GM10847 (cell line): ENCODE measurements around the gene SERPINB1.

Experiments
- POLR2A ChIP-seq: IDR thresholded peaks from 2 replicates; pipeline ENCODE4 v1.6.1; 2011; ENCODE audit not compliant: insufficient read length; ENCODE audit errors: extremely low read depth

Gene SERPINB1

GRCh38 chr6:2793534-2794151 lies 48.0 kb downstream of the SERPINB1 start:
- TF ChIP-seq POLR2A = no peak

GRCh38 chr6:2792330-2793110 lies 49.1 kb downstream of the SERPINB1 start:
- TF ChIP-seq POLR2A = no peak

GRCh38 chr6:2791450-2791974 lies 50.2 kb downstream of the SERPINB1 start:
- TF ChIP-seq POLR2A = no peak

- no peak for TF ChIP-seq POLR2A
Measured at GRCh38 chr6:2790588-2791449, 50.8 kb downstream of the SERPINB1 start.

- no peak for TF ChIP-seq POLR2A
Measured at GRCh38 chr6:2786269-2786668, 55.4 kb downstream of the SERPINB1 start.

- TF ChIP-seq POLR2A = no peak
Measured at GRCh38 chr6:2784930-2785329, 56.7 kb downstream of the SERPINB1 start.

GRCh38 chr6:2784061-2784460 lies 57.6 kb downstream of the SERPINB1 start:
- TF ChIP-seq POLR2A = no peak

- TF ChIP-seq POLR2A = no peak
Measured at GRCh38 chr6:2783188-2783963, 58.3 kb downstream of the SERPINB1 start.

- TF ChIP-seq POLR2A = no peak
Measured at GRCh38 chr6:2782825-2783187, 58.9 kb downstream of the SERPINB1 start.

GRCh38 chr6:2782356-2782708 lies 59.3 kb downstream of the SERPINB1 start:
- TF ChIP-seq POLR2A = no peak
